Erythroblast (primary cell): ENCODE data around the gene LRBA.
"Not testable (repeated sequence)": the region's sequence is repeated elsewhere in the genome, so short reads cannot be mapped to it uniquely, and the experiment has no call there.

Experiments used
- GATA1 ChIP-seq: IDR thresholded peaks from 2 replicates; pipeline ENCODE4 v1.6.1; 2011; ENCODE audit warnings: low read depth, mild to moderate bottlenecking, control low read depth, low read length, moderate library complexity
- POLR2A ChIP-seq: IDR thresholded peaks from 2 replicates; pipeline ENCODE4 v1.6.1; 2011; ENCODE audit warnings: mild to moderate bottlenecking, low read length

GRCh38 chr4:150658258-150658657, 356.8 kb downstream of the LRBA start:
- not testable (repeated sequence) for TF ChIP-seq POLR2A, GATA1
